HG02623 (cell line): Measurements from ENCODE around the gene SPNS2.
"Not testable (repeated sequence)": the region's sequence is repeated elsewhere in the genome, so short reads cannot be mapped to it uniquely, and the experiment has no call there.

Experiments used
- ATAC-seq: cut with Tn5 transposase; IDR thresholded peaks from one replicate; pipeline ENCODE4 v1.9.1; 2021; ENCODE audit warnings: moderate library complexity; ENCODE audit not compliant: unreplicated experiment

The SPNS2 gene

DNA sequence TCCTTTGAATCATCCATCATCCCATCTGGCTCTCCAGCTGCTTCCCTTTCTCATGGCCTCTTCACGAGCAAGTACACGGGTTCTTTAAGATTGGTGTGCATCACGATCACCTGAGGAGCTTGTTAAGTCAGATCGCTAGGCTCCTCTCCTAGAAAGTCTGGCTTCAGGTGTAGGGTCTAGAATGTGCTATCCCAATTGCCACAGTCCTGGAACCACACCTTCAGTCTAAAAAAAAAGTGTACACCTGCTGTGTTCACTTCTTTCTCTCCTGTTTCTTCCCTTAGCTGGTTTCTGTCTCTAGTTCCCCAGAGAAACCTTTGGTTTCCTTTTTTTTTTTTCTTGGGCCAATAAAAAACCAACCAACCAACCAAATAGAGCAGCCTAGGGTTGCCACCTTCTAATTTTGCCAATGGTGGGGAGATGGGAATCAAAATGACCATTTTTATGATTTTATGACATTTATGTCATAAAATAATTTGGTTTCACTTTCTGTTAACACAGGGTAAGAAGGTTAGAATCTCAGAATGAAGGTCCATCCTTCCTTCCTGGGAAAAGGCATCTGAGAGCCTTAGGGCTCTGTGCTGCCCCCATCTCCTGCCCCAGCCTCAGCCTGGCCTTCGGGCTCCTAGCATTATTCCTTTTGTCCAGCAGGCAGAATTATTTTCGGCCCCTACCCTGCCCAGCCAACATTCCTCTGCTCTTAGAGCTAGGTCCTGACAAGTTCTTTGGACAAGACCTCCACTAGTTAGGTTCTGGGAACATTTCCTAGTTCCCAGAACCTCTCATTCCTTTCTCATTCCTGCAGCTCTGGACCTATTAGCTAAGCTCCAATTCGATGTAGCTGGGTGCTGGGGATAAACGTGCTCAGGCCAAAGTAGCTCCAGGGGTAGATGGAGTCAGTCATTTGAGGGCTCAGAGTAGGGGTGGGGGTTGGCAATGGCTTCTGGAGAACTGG lies 63.6 kb downstream of the SPNS2 start:
- no peak for ATAC-seq

DNA sequence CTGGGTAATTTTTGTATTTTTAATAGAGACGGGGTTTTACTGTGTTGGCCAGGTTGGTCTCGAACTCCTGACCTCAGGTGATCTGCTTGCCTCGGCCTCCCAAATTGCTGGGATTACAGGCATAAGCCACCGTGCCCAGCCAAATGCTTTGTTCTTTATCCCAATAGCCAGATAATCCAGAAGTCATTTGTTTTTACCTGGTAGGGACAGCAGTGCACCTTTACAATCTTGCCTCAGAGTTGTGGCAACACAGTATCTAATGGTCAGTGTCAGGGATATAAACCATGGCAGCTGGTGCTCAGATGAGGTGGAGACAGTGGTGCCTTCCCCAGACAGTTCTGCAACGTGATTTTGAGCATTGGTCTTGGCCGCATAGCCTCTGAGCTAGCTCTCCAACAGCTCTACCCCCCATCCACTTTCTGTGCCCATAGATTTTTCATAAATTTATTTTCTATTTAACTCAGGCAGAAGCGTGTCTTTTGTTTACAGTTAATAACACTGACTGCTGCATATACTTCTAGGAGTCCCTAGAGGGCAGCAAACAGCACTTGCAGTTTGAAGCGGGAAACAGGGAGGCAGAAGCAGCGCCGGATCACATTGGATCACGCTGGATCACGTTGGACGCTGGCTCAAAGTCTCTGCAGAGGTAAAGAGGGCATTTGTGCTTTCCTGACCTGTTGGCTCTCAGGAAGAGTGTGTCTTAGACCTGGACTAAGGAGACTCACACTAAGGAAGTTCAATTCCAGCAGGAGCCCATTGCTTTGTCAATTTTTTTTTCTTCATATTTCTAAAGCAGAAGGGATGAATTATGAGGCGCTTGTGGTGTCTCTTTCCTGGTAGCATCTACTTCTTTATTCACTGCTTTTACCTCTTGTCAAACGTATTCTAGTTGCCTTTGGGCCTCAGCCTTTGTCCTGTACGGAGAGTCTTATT lies 66.8 kb downstream of the SPNS2 start:
- no peak for ATAC-seq

DNA sequence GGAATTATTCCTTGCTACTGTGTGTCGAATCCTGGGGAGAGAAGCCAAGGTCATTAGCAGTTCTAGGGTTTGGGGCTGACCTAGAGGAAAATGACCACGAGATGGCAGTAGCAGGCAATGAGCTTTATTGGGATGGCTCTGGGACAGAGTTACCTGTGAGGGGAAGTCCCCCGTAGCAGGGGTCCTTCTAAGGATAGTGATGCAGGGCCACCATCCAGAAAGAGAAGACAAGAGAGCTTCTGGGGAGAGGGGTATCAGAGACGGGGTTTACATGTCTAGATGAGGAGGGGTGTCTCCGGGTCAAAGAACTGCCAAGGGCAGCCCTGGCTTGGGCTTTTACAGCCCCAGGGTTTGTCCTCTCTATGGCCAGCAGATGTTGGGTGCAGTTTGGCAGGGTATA lies 68.1 kb downstream of the SPNS2 start:
- ATAC-seq, result no peak

- ATAC-seq, result no peak
Observed at GRCh38 chr17:4569591-4569990, 70.9 kb downstream of the SPNS2 start.

DNA sequence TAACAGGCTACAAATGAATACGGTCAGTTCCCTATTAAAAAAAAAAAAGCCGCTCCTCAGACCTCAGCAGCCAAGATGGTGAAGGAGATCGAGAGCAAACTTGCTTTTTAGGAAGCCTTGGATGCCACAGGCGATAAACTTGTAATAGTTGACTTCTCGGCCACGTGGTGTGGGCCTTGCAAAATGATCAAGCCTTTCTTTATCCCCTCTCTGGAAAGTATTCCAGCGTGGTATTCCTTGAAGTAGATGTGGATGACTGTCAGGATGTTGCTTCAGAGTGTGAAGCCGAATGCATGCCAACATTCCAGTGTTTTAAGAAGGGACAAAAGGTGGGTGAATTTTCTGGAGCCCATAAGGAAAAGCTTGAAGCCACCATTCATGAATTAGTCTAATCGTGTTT lies 73.5 kb downstream of the SPNS2 start:
- ATAC-seq, result no peak

GRCh38 chr17:4573115-4573514 lies 74.4 kb downstream of the SPNS2 start:
- ATAC-seq, result no peak

DNA sequence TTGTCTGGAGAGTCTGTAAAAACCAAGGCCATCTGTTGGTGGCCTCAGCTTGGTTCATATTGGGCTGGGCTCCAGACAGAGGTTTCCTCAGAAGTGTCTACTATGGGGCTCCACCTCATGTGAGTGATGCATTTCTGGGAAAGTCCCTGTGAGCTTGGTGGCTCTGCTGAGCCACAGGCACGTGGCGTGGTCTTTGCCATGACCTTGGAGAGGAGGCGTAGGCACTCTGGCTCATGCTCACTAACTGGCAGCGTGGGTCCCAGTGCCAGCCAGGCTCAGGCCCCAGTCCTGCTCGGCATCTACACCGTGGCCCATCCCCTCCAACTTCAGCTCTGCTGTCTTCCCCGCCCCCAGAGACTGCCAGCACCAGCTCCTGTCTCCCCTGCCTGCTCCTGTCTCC lies 75.0 kb downstream of the SPNS2 start:
- no peak for ATAC-seq

DNA sequence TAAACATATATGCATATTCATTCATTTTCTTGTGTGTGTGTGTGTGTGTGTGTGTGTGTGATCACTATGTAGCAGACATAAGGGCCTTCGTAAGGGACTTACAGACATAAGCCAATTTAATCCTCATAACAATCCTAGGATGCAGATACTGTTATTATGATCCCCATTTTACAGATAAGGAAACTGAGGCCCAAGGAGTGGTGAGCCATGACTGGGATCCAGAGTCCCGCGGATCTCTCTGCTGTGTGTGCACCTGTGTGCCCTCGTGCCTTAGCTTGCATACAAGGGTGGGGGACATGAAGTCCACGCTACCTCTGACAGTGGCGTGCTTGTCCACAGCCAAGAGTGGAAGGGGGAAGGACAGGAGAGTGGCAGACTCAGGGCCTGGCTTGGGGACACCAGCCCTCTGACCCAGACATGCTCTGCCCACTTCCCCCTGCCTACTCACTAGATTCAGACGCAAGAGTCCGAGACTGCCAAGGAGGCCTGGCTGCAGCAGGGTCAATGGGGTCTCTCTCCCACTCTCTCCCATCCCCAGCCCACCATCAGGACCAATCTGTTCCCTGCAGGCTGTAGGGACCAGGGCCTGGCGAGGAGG lies 75.9 kb downstream of the SPNS2 start:
- no peak for ATAC-seq

DNA sequence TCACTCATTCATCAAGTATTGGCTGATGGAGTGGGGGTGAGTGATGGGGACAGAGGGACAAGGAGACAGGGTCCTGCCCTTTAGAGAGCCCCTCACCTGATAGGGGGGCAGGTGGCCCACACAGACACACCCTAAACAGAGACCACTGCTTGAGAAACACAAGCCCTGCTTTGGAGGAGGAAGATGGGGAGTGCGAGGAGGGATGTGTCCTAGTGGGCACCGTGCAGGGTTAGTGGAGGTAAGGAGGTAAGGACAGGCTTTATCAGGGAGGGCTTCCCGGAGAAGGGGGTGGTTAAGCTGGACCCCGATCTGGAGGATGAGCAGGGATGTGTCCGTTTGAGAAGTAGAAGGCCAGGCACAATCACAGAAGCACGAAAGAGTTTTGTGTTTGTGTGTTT lies 77.5 kb downstream of the SPNS2 start:
- ATAC-seq, result no peak

GRCh38 chr17:4576729-4577322 lies 78.1 kb downstream of the SPNS2 start:
- ATAC-seq, result no peak

GRCh38 chr17:4577386-4577993 lies 78.8 kb downstream of the SPNS2 start:
- ATAC-seq, result no peak

DNA sequence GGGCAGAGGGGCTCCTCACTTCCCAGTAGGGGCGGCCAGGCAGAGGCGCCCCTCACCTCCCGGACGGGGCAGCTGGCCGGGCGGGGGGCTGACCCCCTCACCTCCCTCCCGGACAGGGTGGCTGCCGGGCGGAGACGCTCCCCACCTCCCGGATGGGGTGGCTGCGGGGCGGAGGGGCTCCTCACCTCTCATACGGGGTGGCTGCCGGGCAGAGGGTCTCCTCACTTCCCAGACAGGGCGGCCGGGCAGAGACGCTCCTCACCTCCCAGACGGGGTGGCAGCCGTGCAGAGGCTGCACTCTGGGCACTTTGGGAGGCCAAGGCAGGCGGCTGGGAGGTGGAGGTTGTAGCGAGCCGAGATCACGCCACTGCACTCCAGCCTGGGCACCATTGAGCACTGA lies 79.7 kb downstream of the SPNS2 start:
- not testable (repeated sequence) for ATAC-seq

DNA sequence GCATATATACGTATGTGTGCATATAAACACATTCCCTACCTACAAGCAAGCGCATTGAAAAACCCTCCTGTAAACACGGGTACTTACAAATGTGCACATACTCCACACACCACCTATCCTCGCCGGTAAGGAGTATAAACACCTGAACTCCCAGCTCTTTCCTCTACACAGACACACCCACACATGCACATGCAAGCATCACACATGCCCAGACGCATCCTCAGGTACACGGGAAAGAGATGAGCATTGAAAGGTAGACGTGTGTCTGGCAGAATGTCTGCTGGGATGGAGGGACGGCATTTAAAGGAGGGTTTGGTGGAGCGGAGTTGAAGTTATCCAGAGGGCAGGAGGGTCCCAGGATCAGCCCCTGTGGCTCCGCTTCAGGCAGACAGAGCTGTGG lies 81.0 kb downstream of the SPNS2 start:
- ATAC-seq, result no peak

DNA sequence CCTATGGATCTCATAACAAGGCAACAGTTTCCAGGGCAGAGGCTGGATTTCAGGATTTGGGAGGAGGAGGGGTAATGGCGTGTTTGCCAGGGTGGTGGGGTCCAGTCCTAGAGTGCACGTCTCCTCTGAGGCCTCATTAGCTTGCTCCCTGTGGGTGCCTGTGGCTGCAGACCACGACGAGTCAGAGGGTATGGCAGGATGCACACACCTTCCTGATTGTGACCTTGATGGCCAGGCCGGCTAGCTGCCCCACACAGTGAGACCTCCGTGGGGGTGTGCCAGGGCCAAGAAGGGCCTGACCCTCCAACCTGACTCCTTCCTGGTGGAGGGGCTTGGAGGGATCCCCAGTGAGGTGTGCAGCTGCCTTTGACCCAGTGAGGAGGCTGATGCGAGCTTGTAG lies 81.6 kb downstream of the SPNS2 start:
- ATAC-seq, result no peak

DNA sequence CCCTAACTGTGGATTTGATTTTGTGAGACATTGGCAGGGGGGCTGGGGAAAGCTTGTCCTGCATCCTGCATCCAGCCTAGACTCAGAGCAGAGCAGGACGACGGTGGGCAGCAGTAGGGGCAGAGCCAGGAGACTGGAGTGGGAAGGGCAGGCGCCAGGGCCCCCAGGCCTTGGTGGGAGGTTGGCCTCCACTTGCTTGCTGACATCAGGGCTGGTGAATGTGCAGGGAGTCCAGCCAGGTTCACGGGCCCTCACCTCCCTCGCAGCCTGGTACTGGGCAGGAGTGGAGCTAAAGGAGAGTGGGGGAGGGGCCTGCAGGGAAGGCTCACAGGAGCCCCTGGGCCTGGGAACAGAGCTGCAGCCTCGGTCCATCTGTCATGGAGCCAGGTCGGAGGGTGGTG lies 83.4 kb downstream of the SPNS2 start:
- no peak for ATAC-seq

DNA sequence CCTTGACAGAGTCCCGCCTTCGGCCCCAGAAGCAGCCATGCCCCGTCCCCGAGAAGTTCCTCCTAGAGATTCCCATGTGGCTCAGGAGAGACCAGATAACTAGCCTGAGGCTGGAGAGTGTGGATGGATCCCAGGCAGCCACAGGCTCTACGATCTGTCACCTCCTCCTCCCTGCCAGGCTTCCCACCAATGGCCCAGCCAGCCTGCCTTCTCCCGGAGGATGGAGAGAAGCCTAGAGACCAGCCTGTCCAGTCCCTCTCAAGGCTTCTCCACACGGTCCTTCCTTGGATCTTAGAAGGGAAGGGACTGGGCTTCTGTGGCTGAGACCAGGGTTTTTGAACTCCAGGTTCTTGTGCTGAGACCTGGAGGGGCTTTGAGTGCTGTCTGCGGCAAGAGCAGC lies 84.0 kb downstream of the SPNS2 start:
- no peak for ATAC-seq

GRCh38 chr17:4583206-4583605 lies 84.5 kb downstream of the SPNS2 start:
- no peak for ATAC-seq

GRCh38 chr17:4583782-4584100 lies 85.1 kb downstream of the SPNS2 start:
- no peak for ATAC-seq

- no peak for ATAC-seq
Observed at GRCh38 chr17:4584101-4584916, 85.6 kb downstream of the SPNS2 start, which contains the start of gene SMTNL2. SMTNL2 (plus strand) TSS chr17:4584529; CDS start chr17:4584606, 77 bp downstream.
